ENCODE results near the gene FCN2.

Gene FCN2

GRCh38 chr9:134895908-134896833, 15.6 kb downstream of the FCN2 start:
- no peak for TF ChIP-seq CTCF (IDR thresholded peaks at IDR 0.05; ENCODE audit: low read depth, low read length)
- DNase-seq (ENCODE audit: extremely low read depth, low read depth) = peak; percentile 10

- DNase-seq (ENCODE audit: extremely low read depth, low read depth) = no peak
- no peak for TF ChIP-seq CTCF (IDR thresholded peaks at IDR 0.05; ENCODE audit: low read depth, low read length)
Observed at GRCh38 chr9:134896834-134897583, 16.4 kb downstream of the FCN2 start.

- no peak for TF ChIP-seq CTCF (IDR thresholded peaks at IDR 0.05; ENCODE audit: low read depth, low read length)
Observed at GRCh38 chr9:134897584-134898170, 17.1 kb downstream of the FCN2 start.

GRCh38 chr9:134898319-134898718, 17.7 kb downstream of the FCN2 start:
- no peak for TF ChIP-seq CTCF (IDR thresholded peaks at IDR 0.05; ENCODE audit: low read depth, low read length)

More at GRCh38 chr9:134897584-134898170, 17.1 kb downstream of the FCN2 start:
- DNase-seq (ENCODE audit: extremely low read depth, low read depth) = no peak

GRCh38 chr9:134899168-134899567, 18.6 kb downstream of the FCN2 start:
- DNase-seq (ENCODE audit: extremely low read depth, low read depth) = no peak
- TF ChIP-seq CTCF (IDR thresholded peaks at IDR 0.05; ENCODE audit: low read depth, low read length) = no peak

More at GRCh38 chr9:134898319-134898718, 17.7 kb downstream of the FCN2 start:
- DNase-seq (ENCODE audit: extremely low read depth, low read depth) = no peak

- TF ChIP-seq CTCF (IDR thresholded peaks at IDR 0.05; ENCODE audit: low read depth, low read length) = no peak
- no peak for DNase-seq (ENCODE audit: extremely low read depth, low read depth)
Observed at GRCh38 chr9:134899818-134900217, 19.2 kb downstream of the FCN2 start.
